ENCODE results near the gene GSTP1.

DNA sequence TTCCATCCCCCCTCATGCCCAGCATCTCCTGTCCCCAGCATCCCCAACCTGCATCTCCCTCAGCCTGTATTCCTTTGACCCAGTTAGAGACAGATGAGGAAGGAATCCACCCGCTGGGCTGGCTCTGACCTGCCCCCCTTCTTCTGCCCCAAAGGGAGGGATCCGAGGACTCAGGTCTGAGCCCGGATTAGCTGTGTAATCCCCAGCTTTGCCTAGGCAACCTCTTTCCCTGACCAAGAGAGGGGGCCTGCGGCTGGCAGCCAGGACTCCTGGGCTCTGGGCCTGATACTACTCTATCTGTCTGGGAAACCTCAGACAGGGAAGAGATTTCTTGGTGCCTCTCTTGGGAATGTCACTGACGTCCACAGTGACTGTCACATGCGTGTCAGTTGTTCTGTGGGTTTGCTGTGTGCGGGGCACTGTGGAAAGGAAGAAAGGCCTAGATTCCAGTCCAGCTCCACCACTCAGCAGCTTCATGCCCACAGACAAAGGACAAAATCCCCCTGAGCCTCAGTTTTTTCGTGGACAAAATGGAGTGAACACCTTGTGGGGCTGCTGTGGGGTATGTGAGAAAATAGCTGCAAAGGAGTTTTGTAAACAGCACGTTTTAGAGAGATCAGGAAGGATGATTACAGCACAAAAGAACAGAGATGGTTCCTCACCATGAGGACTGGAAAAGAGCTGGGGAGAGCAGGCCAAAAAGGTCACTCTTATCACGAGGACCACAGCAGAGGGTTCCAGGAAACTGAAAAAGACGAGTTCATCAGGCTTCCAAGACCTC lies 21.8 kb downstream of the GSTP1 start:
- TF ChIP-seq, protein P1, sequence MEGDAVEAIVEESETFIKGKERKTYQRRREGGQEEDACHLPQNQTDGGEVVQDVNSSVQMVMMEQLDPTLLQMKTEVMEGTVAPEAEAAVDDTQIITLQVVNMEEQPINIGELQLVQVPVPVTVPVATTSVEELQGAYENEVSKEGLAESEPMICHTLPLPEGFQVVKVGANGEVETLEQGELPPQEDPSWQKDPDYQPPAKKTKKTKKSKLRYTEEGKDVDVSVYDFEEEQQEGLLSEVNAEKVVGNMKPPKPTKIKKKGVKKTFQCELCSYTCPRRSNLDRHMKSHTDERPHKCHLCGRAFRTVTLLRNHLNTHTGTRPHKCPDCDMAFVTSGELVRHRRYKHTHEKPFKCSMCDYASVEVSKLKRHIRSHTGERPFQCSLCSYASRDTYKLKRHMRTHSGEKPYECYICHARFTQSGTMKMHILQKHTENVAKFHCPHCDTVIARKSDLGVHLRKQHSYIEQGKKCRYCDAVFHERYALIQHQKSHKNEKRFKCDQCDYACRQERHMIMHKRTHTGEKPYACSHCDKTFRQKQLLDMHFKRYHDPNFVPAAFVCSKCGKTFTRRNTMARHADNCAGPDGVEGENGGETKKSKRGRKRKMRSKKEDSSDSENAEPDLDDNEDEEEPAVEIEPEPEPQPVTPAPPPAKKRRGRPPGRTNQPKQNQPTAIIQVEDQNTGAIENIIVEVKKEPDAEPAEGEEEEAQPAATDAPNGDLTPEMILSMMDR (IDR thresholded peaks at IDR 0.05), result no peak
- no peak for TF ChIP-seq POLR2AphosphoS5 (IDR thresholded peaks at IDR 0.05; ENCODE audit: low read depth, low read length)
